Stimulated activated CD4-positive, alpha-beta T cell treated with anti-CD3 and anti-CD28 coated beads, Interleukin-4, amount 100 ng/mL, for 24 hours (primary cell): ENCODE measurements around the gene CFAP251.
"Not testable (repeated sequence)": the region's sequence is repeated elsewhere in the genome, so short reads cannot be mapped to it uniquely, and the experiment has no call there.

Source experiments
- DNase-seq: peaks from one replicate; pipeline ENCODE4 v3.0.0-alpha.2; 2020

Gene CFAP251

GRCh38 chr12:121980892-121981272, 62.5 kb downstream of the CFAP251 start:
- DNase-seq: no peak

DNA sequence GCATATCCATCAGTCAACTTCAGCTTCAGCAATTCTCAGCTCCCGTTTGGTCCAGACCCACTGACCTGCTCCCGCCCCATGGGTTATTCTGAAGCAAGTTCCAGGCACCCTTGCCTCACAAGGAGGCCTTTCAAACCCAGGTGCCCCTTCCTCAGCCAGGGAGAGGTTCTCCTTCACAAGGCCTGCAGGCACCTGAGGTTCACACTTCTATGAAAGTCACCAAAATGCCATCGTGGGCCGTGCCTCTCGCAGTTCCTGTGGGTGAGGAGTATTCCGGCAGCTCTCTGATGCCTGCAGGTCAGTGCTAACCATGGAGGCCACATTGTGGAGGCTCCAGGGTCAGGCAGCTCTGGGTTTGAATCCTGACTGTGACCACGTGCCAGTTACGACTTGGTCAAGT, 63.1 kb downstream of the CFAP251 start:
- DNase-seq: no peak

DNA sequence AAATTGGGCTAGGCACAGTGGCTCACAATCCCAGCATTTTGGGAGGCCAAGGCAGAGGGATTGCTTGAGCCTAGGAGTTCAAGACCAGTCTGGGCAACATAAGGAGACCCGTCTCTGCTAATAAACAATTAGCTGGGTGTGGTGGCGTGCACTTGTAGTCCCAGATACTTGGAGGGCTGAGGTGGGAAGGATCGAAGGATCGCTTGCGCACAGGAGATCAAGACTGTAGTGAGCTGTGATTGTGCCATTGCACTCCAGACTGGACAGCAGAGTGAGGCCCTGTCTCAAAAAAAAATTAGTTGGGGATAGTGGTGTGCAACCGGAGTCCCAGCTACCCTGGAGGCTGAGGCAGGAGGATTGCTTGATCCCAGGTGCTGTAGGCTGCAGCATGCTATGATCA, 64.6 kb downstream of the CFAP251 start:
- no peak for DNase-seq

DNA sequence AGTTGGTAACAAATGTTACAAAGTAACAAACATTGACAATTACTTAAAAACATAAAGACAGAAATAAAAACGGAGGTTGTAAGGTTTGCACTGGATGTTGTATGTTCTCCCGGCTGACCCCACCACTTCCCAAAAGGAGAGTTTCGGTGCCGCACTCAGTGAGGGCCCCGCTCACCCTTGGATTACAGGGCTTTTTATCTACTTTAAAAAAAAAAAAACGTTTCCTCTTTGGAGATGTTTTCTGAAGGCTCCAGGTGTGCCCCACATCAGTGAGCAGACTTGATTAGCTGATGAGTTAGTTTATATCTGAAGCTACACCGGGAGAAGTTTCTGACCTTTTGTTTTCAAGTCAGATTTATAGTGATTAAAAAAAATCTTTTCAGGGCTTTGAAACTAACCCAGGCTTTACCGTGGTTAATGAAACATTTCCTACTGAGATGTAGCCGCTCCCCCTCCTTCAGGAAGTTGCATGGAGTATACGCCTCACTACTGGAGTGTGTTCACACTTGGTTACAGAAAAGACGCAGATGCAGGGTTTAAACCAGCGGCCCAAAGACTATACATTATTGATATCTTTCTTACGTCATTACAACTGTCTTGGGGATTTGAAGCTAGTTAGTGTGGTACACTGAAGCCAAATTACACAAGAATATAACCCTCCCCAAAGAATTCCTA, 65.3 kb downstream of the CFAP251 start:
- no peak for DNase-seq

DNA sequence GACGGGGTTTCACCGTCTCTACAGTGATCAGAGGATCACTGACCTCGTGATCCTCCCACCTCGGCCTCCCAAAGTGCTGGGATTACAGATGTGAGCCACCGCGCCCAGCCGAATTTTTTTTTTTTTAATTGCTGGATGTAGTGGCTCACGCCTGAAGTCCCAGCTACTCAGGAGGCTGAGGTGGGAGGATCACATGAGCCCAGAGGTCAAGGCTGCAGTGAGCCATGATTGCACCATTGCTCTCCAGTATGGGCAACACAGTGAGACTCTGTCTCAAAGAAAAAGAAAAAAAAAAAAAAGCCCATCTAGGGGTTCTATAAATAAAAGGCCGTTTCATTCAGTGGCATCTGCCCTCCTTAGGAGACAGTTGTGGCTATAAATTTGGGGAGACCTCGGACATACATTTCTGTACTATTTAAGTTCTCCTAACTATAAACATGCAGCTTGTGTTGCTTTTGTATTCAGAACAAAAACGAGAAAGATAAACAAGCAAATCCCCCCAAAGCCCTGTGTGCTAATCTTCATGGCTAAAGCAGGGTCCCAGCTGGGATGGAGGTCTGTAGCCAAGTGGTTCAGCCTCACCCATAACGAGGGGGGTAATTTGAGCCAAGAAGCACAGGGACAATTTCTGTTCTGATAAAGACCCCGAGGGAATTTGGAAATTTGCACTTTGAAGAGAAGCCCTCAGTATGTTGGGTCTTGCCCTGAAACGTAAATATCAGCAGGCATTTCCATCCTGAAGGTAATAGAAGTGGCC, 68.3 kb downstream of the CFAP251 start:
- no peak for DNase-seq

DNA sequence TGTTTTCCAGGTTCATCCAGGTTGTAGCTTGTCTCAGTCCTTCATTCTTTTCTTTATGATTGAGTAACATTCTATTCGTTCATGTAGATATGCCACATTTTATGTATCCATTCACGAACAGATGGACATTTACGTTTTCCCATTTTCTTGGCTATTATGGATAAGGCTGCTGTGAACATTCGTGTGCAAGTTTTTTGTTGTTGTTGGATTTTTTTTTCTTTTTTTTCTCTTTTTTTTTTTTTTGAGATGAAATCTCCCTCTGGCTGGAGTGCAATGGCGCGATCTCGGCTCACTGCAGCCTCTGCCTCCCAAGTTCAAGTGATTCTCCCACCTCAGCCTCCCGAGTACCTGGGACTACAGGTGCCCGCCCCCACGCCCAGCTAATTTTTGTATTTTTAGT, 70.1 kb downstream of the CFAP251 start:
- DNase-seq: not testable (repeated sequence)

GRCh38 chr12:121989276-121990113, 71.1 kb downstream of the CFAP251 start:
- DNase-seq: no peak

- no peak for DNase-seq
Observed at GRCh38 chr12:121990114-121990647, 71.8 kb downstream of the CFAP251 start.

- DNase-seq: peak; percentile 25
Observed at GRCh38 chr12:121990692-121991603, 72.6 kb downstream of the CFAP251 start.

DNA sequence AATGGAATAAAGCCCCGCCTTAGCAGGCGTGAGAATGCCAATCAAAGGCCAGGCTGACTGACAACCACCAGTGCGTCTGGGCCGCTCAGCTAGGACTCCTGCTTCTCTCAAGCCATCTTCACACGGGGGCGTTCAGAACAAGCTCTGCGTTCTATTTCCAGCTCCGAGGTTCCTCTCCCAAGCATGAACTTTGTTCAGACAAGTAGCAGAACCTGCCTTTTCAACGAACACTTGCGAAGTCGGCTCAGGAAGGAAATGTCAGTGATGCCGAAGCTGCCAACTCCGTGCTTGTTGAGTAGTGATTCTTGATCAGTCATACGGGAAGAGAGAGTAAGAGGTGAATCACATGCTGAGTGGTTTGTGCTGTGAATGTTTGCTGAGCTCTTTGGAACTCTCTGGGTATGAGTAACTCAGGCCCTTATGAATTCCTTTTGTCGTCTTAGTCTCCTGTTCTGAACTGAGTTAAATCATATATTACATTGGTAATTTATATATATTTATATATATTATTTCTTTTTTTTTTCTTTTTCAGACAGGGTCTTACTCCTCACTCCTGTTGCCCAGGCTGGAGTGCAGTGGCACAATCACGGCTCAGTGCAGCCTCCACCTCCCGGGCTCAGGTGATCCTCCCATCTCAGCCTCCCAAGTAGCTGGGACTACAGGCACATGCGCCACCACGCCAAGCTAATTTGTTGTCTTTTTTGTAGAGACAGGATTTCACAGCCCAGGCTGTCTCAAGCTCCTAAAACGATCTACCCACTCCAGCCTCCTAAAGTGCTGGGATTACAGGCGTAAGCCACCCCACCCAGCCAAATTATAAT, 73.9 kb downstream of the CFAP251 start:
- DNase-seq: peak; percentile 73

DNA sequence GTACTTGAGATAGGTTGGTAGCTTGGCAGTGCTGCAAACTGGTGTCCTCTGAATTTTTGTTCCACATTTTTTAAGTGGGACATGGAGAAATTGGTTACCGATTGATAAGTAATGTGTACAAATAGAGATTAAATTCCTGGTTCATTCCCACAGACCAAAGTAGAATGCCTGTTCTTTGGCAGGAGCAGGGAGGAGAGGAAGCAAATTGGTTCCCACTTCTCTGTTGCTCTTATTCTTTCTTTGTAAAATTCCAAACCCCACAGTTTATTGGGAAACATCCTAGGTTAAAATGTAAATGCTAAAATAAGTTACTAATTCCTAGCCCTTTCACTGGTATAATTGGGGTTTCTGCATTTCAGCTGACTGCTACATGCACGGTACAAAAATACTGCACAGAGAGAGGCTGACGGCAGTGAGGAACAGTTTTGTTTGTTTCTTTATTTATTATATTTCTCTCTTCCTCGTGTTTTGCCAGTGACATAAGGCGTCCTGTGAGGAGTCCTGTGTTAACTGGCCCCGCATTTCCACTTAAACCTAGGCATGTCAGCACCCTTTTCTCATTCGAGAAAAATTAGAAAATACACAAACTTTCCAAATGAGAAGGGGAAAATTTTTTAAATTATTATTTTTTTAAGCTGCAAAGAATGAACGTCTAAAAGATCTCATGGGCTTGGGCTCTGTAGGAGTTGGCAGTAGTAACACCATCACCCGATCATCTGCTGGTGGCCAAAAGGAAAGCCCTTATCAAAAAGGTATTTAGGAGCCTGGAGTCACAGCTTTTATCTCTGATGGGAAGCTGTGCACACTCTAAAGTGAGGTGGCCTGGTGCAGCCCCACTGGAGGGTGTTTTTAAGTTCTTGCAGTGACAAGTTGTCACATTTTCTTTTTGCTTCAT, 77.9 kb downstream of the CFAP251 start:
- DNase-seq: no peak

- no peak for DNase-seq
Observed at GRCh38 chr12:121996945-121997612, 78.7 kb downstream of the CFAP251 start.

- no peak for DNase-seq
Observed at GRCh38 chr12:122001466-122002209, 83.2 kb downstream of the CFAP251 start.

GRCh38 chr12:122003651-122004611, 85.5 kb downstream of the CFAP251 start:
- DNase-seq: no peak

DNA sequence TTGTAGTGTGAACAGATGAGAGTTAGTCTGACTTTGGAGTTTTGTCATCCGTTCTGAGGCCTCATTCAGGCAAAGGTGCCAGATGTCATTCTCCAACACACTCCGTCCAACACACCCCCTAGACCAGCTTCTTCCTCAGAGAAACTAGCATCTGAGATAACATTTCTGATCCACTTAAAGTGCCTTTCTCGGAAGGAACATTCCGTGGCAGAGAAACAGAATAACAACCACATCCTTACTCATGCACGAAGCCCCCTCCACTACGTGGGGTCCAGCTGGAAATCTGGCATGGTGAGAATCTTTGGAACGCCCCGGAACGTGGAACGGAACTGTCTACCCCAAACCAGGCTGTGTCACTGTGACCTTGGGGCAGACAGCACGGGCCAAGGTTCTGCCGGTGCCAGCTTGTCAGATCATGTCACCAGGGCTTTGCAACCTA, 86.3 kb downstream of the CFAP251 start:
- DNase-seq: no peak

GRCh38 chr12:122005252-122005776, 86.9 kb downstream of the CFAP251 start:
- no peak for DNase-seq

GRCh38 chr12:122006186-122006926, 88.0 kb downstream of the CFAP251 start:
- no peak for DNase-seq
